ENCODE results near the gene CORIN.
"Not testable (repeated sequence)": the region's sequence is repeated elsewhere in the genome, so short reads cannot be mapped to it uniquely, and the experiment has no call there.

CORIN gene

DNA sequence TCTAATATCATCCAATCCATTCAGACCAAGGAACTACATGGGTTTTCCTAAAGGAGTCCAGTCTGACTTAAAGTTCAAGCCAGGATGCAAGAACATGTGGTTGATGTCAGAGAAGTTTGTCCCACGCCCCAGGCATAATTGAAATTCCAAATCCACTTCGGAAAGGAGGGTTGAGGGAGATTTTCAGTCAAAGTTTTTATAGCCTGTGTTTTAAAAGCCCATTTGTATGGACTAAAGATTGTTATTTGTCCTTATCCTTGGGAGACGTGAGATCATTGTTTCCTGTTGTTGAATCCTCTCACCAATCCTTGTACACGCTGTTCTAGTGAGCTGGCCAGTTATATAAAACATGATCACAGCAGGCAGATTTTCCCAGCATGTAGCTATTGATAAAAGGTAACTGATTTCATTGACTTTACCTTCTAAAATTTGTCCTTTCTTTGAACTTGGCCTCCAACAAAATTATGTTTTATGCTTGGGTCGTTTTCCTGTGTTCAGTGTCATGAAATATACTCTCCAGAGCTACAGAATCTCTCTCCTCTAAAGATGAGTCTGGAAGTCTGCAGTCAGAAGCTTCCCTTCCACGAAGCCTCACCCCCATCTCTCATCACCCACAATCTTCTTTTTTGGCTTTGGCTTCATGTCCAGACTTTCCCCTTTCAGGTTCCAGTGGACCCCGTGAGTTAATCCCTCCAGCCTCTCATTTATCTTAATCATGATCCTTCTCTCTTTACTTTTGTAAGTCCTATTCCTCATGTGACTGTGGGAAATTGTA lies 259.9 kb downstream of the CORIN start:
- Mint-ChIP-seq H3K27ac (no peak overlapping the region), H3K27me3 (no peaks in the 10 kb centered on the region)
- intact Hi-C loops (cut with micrococcal nuclease) = no loop called here

GRCh38 chr4:47572981-47573380 lies 264.9 kb downstream of the CORIN start:
- Mint-ChIP-seq H3K9me3 (no peaks in the 10 kb centered on the region), H3K27ac (no peak overlapping the region), H3K4me3 (no peak overlapping the region), H3K36me3 (ENCODE audit: low read depth) (peaks cover 94% of the 10 kb centered on the region), H3K27me3 (no peaks in the 10 kb centered on the region), H3K4me1 (ENCODE audit: low read depth) (peaks cover 13% of the 10 kb centered on the region)
- intact Hi-C loops (cut with micrococcal nuclease) = no loop called here

More for the DNA sequence above, 259.9 kb downstream of the CORIN start:
- peaks cover 7% of the 10 kb centered on the region for H3K4me1 Mint-ChIP-seq (ENCODE audit: low read depth)
- no peak overlapping the region for H3K4me3 Mint-ChIP-seq
- peaks cover 99% of the 10 kb centered on the region for H3K36me3 Mint-ChIP-seq (ENCODE audit: low read depth)
- no peaks in the 10 kb centered on the region for H3K9me3 Mint-ChIP-seq

DNA sequence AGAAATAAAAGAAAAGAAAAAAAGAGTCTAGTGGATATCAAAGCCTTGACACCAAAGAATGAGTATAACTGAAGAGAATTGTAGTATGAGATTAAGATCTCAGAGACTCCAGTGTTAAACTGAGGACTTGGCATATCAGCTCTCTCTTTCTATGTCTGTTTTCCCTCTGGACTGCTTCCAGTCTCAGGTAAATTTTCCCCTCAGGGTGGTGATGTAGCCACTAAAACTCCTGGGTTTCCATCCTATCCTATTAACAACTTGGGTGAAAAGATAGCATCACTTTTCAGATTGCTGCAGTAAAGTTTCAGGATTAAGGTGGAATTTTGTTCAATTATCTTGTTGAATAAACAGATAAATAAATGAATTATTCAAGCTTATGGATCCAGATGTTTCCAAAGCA lies 267.1 kb downstream of the CORIN start:
- H3K4me3 Mint-ChIP-seq = no peak overlapping the region
- H3K36me3 Mint-ChIP-seq (ENCODE audit: low read depth) = peaks cover 78% of the 10 kb centered on the region
- H3K27ac Mint-ChIP-seq = no peak overlapping the region
- peaks cover 13% of the 10 kb centered on the region for H3K4me1 Mint-ChIP-seq (ENCODE audit: low read depth)
- no peaks in the 10 kb centered on the region for H3K9me3 Mint-ChIP-seq
- no peaks in the 10 kb centered on the region for H3K27me3 Mint-ChIP-seq
- intact Hi-C loops (cut with micrococcal nuclease) = no loop called here

GRCh38 chr4:47567511-47567910 lies 270.4 kb downstream of the CORIN start:
- Mint-ChIP-seq H3K9me3 (no peaks in the 10 kb centered on the region), H3K27me3 (no peaks in the 10 kb centered on the region), H3K4me3 (no peak overlapping the region), H3K36me3 (ENCODE audit: low read depth) (peaks cover 77% of the 10 kb centered on the region), H3K4me1 (ENCODE audit: low read depth) (peaks cover 21% of the 10 kb centered on the region), H3K27ac (no peak overlapping the region)
- intact Hi-C loops (cut with micrococcal nuclease) = loop anchor here (5.0 to 10.0 kb wide), 3 partner anchors 53 to 633 kb away; partner anchors contain the start of gene COMMD8

GRCh38 chr4:47566969-47567368 lies 270.9 kb downstream of the CORIN start:
- no peaks in the 10 kb centered on the region for H3K9me3 Mint-ChIP-seq

DNA sequence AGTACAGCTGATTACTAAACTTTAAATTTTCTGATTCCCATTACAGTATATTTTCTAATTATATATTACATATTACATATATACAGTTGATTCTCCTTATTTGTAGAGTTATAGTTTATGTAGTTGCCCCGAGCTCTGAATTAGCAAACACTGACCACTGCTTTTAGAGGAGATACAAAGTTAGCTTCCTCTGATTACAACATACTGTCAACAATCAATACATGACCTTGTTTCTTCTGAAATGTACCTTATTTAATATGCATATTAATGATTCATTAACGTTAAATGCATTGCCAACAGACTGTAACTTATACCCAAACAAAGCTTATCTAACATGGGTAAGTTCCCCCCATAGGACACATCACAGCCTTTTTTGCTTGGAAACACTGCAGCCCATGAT lies 271.3 kb downstream of the CORIN start:
- intact Hi-C loops (cut with micrococcal nuclease) = loop anchor here (5.0 to 10.0 kb wide), 3 partner anchors 52 to 632 kb away; partner anchors contain the start of gene COMMD8
- H3K9me3 Mint-ChIP-seq = no peaks in the 10 kb centered on the region
- no peak overlapping the region for H3K27ac Mint-ChIP-seq
- H3K27me3 Mint-ChIP-seq = no peaks in the 10 kb centered on the region
- H3K4me1 Mint-ChIP-seq (ENCODE audit: low read depth) = peaks cover 12% of the 10 kb centered on the region
- H3K36me3 Mint-ChIP-seq (ENCODE audit: low read depth) = peaks cover 74% of the 10 kb centered on the region
- no peak overlapping the region for H3K4me3 Mint-ChIP-seq

More at GRCh38 chr4:47566969-47567368, 270.9 kb downstream of the CORIN start:
- H3K4me3 Mint-ChIP-seq = no peak overlapping the region
- H3K27ac Mint-ChIP-seq = no peak overlapping the region
- no peaks in the 10 kb centered on the region for H3K27me3 Mint-ChIP-seq
- H3K36me3 Mint-ChIP-seq (ENCODE audit: low read depth) = peaks cover 76% of the 10 kb centered on the region
- intact Hi-C loops (cut with micrococcal nuclease) = loop anchor here (5.0 to 10.0 kb wide), 3 partner anchors 52 to 632 kb away; partner anchors contain the start of gene COMMD8
- peaks cover 16% of the 10 kb centered on the region for H3K4me1 Mint-ChIP-seq (ENCODE audit: low read depth)

- Mint-ChIP-seq H3K4me3 (no peak overlapping the region), H3K27me3 (no peaks in the 10 kb centered on the region), H3K4me1 (ENCODE audit: low read depth) (peaks cover 10% of the 10 kb centered on the region), H3K36me3 (ENCODE audit: low read depth) (peaks cover 77% of the 10 kb centered on the region), H3K9me3 (no peaks in the 10 kb centered on the region), H3K27ac (no peak overlapping the region)
- intact Hi-C loops (cut with micrococcal nuclease) = loop anchor here (10.0 kb wide), 2 partner anchors 47 to 627 kb away; no protein-coding TSS in a partner anchor
Observed at GRCh38 chr4:47562297-47562696, 275.6 kb downstream of the CORIN start.

GRCh38 chr4:47561331-47561730 lies 276.5 kb downstream of the CORIN start:
- H3K9me3 Mint-ChIP-seq = no peaks in the 10 kb centered on the region
- H3K36me3 Mint-ChIP-seq (ENCODE audit: low read depth) = peaks cover 72% of the 10 kb centered on the region
- no peak overlapping the region for H3K27ac Mint-ChIP-seq
- H3K4me1 Mint-ChIP-seq (ENCODE audit: low read depth) = peaks cover 10% of the 10 kb centered on the region
- no peaks in the 10 kb centered on the region for H3K27me3 Mint-ChIP-seq
- no peak overlapping the region for H3K4me3 Mint-ChIP-seq
- intact Hi-C loops (cut with micrococcal nuclease) = loop anchor here (10.0 kb wide), 2 partner anchors 47 to 627 kb away; no protein-coding TSS in a partner anchor

GRCh38 chr4:47560682-47561081 lies 277.2 kb downstream of the CORIN start:
- Mint-ChIP-seq H3K36me3 (ENCODE audit: low read depth) (peaks cover 78% of the 10 kb centered on the region), H3K27ac (no peak overlapping the region), H3K4me1 (ENCODE audit: low read depth) (peaks cover 10% of the 10 kb centered on the region), H3K27me3 (no peaks in the 10 kb centered on the region), H3K4me3 (no peak overlapping the region), H3K9me3 (no peaks in the 10 kb centered on the region)
- intact Hi-C loops (cut with micrococcal nuclease) = loop anchor here (10.0 kb wide), 2 partner anchors 46 to 626 kb away; no protein-coding TSS in a partner anchor

- Mint-ChIP-seq H3K27me3 (no peaks in the 10 kb centered on the region), H3K4me1 (ENCODE audit: low read depth) (no peaks in the 10 kb centered on the region), H3K9me3 (no peaks in the 10 kb centered on the region), H3K36me3 (ENCODE audit: low read depth) (peaks cover 75% of the 10 kb centered on the region), H3K27ac (no peak overlapping the region), H3K4me3 (no peak overlapping the region)
- intact Hi-C loops (cut with micrococcal nuclease) = no loop called here
Observed at GRCh38 chr4:47557255-47557654, 280.6 kb downstream of the CORIN start.

- H3K36me3 Mint-ChIP-seq (ENCODE audit: low read depth) = peaks cover 73% of the 10 kb centered on the region
- intact Hi-C loops (cut with micrococcal nuclease); H3K4me1 Mint-ChIP-seq (ENCODE audit: low read depth); H3K4me3 Mint-ChIP-seq; H3K9me3 Mint-ChIP-seq; H3K27ac Mint-ChIP-seq; H3K27me3 Mint-ChIP-seq: not testable (repeated sequence)
Observed at GRCh38 chr4:47555920-47556319, 281.9 kb downstream of the CORIN start.

GRCh38 chr4:47553329-47554125 lies 284.3 kb downstream of the CORIN start:
- Mint-ChIP-seq H3K27me3 (no peaks in the 10 kb centered on the region), H3K36me3 (ENCODE audit: low read depth) (peaks cover 79% of the 10 kb centered on the region), H3K4me1 (ENCODE audit: low read depth) (no peaks in the 10 kb centered on the region), H3K27ac (no peak overlapping the region), H3K4me3 (no peak overlapping the region), H3K9me3 (no peaks in the 10 kb centered on the region)
- intact Hi-C loops (cut with micrococcal nuclease) = no loop called here

- Mint-ChIP-seq H3K36me3 (ENCODE audit: low read depth) (peaks cover 86% of the 10 kb centered on the region), H3K27ac (no peak overlapping the region), H3K9me3 (no peaks in the 10 kb centered on the region), H3K4me3 (no peak overlapping the region), H3K4me1 (ENCODE audit: low read depth) (no peaks in the 10 kb centered on the region), H3K27me3 (no peaks in the 10 kb centered on the region)
- intact Hi-C loops (cut with micrococcal nuclease) = no loop called here
Observed at GRCh38 chr4:47551682-47552081, 286.2 kb downstream of the CORIN start.
